22Rv1 (cell line): ENCODE results near the gene EML6.

ENCODE experiments used
- H3K27ac ChIP-seq: fragments of 450-650 bp; 2 replicates; pipeline ENCODE4 v1.5.1; 2017
- CTCF ChIP-seq: fragments of 450-650 bp; IDR thresholded peaks from 2 replicates; pipeline ENCODE4 v1.5.1; 2017; ENCODE audit warnings: mild to moderate bottlenecking
- ZFX ChIP-seq: fragments of 450-650 bp; IDR thresholded peaks from 2 replicates; pipeline ENCODE4 v1.6.1; 2017; ENCODE audit warnings: antibody characterized with exemption, borderline replicate concordance

EML6 gene

GRCh38 chr2:54723131-54723995, at the start of gene EML6:
EML6 (plus strand) TSS chr2:54723662; CDS start chr2:54725062, 1,400 bp downstream.
- TF ChIP-seq CTCF = peak; percentile 56
- no peak for TF ChIP-seq ZFX
- peak within 1 kb of the TSS; percentile 52 for H3K27ac ChIP-seq

- no peak overlapping the region for H3K27ac ChIP-seq
- TF ChIP-seq CTCF (no peak), ZFX (no peak)
Observed at GRCh38 chr2:54675281-54675680, 48.2 kb upstream of the EML6 start.

- TF ChIP-seq ZFX = no peak
- no peak for TF ChIP-seq CTCF
- H3K27ac ChIP-seq = no peak overlapping the region
Observed at GRCh38 chr2:54675738-54676137, 47.7 kb upstream of the EML6 start.

GRCh38 chr2:54676656-54677055, 46.8 kb upstream of the EML6 start:
- TF ChIP-seq CTCF (no peak), ZFX (no peak)
- H3K27ac ChIP-seq = no peak overlapping the region

- no peak overlapping the region for H3K27ac ChIP-seq
- TF ChIP-seq ZFX (no peak), CTCF (no peak)
Observed at GRCh38 chr2:54677476-54678265, 45.8 kb upstream of the EML6 start.

GRCh38 chr2:54678719-54679118, 44.7 kb upstream of the EML6 start:
- TF ChIP-seq CTCF = no peak
- no peak overlapping the region for H3K27ac ChIP-seq
